Activated CD8-positive, alpha-beta memory T cell treated with anti-CD3 and anti-CD28 coated beads for 1 hour (primary cell): Measurements from ENCODE around the gene SCT.
"Not testable (repeated sequence)": the region's sequence is repeated elsewhere in the genome, so short reads cannot be mapped to it uniquely, and the experiment has no call there.

ENCODE experiments used
- DNase-seq, 2 donors: peaks; one replicate each; pipeline ENCODE4 v3.0.0-alpha.2; 2020; ENCODE audit warnings: low read depth in 1 of 2; ENCODE audit errors: extremely low read depth in 1 of 2

SCT gene, protein sequence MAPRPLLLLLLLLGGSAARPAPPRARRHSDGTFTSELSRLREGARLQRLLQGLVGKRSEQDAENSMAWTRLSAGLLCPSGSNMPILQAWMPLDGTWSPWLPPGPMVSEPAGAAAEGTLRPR

DNA sequence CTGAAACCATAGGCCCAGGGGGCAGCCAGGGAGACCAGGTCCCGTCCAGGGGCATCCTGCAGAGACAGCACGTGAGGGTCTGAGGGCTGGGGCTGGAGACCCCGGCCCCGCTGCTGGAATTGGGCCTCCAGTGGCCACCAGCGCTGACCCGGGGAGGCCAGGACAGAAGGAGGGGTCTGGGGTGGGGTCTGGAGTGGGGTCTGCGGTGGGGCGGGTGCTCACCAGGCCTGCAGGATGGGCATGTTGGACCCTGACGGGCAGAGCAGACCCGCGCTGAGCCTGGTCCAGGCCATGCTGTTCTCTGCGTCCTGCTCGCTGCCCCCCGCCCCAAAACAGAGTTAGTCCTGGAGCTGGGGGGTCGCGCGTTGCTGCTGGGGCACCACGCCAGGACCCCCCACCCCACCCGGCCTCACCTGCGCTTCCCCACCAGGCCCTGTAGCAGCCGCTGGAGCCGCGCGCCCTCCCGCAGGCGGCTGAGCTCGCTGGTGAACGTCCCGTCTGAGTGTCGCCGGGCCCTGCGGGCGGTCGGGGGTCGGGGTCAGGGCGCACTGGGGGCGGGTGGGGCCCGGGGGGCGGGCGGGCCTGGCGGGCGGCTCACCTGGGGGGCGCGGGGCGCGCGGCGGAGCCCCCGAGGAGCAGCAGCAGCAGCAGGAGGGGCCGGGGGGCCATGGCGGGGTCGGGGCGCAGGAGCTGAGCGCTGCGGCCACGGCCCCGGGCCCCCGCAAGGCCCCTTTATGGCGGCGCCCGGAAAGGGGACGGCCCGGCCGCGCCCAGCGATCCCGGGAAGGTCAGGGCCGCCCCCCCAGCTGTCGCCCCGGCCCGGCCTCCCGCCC lies at the start of gene SCT:
Gene SCT, minus strand, starts transcription at position 707 of the 833 bp plus-strand sequence. Its CDS starts 38 bp downstream, at position 669.
- no peak for DNase-seq

DNA sequence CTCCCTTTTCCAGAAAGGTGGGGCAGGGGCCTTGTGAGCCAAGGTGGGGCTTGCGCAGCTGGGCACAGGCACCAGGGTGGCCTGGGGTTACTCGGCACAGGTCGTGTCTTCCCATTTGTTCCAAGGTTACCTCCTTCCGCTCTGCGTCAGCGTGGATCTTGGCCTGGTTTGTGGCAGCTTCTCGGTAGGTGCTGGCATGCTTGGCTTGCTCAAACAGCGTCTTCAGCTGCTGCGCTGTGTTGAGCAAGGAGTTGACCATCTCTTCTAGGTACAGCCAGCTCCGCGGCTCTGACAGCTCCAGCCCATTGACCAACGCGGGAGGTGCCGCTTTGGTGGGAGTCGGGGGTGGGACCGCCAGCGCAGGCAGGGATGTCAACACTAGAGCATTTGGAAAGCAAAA lies 47.4 kb upstream of the SCT start:
- DNase-seq, result no peak

DNA sequence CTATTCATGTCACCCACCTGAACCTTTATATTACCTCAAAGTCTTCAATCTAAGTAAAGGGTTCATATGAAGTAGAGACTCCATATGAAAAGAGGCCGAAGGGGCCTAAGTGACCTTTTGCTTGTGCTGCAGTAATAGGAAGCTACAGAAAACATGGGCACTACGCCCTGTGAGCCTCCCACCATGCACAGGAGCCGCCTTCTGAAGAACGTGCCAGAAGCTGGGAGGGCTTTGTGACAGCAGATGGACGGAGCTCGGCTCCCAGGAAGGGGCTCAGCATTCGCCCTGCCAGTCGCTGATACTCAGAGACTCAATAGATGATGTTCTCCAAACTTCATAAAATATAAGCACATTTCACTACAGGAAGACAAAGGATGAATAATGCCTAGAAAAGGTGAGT lies 46.9 kb upstream of the SCT start:
- no peak for DNase-seq

DNA sequence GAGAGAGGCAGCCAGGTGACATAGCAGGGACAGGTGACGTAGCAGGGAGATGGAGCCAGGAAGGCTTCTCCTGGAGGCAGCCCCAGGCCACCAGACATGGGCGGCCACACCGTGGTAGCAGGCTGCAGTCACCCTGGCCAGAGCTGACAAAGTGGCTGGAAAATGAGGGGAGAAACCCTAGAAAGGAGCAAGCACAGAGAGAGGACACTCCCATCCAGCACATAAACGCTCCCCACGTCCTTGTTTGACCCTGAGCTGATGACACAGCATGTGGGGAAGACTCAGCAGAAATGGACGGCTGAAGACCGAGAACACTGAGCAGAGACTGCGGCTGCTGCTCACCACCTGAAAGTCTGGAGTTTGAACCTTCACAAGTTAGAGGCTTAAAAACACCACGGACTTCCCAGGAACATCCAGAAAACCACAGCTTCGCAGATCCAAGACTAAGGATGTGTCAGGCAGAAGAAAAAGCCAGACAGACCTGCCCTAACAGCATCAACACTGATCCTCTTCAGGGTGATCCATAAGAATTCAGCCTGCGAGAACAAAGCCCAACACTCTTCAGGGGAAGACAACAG lies 38.8 kb upstream of the SCT start:
- DNase-seq, result no peak

DNA sequence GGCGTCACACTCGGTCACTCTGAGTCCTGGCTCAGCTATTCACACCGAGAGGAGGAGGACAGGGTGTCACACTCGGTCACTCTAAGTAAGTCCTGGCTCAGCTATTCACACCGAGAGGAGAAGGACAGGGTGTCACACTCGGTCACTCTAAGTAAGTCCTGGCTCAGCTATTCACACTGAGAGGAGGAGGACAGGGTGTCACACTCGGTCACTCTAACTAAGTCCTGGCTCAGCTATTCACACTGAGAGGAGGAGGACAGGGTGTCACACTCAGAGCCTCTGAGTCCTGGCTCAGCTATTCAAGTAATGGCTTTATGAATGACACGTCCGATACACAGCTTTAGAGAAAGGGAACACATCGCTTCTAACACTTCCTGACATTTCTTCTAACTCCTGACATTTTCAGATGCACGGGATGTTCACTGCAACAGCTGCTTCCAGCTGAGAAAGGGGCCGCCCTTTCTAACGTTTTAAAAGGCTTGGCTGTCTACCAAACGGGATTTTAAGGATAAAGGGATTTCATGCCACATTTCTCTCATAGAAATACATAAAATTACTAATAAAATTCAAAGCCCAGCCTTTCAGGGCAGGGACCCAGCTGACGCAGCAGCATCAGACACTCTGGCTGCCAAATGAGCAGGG lies 38.2 kb upstream of the SCT start:
- no peak for DNase-seq

DNA sequence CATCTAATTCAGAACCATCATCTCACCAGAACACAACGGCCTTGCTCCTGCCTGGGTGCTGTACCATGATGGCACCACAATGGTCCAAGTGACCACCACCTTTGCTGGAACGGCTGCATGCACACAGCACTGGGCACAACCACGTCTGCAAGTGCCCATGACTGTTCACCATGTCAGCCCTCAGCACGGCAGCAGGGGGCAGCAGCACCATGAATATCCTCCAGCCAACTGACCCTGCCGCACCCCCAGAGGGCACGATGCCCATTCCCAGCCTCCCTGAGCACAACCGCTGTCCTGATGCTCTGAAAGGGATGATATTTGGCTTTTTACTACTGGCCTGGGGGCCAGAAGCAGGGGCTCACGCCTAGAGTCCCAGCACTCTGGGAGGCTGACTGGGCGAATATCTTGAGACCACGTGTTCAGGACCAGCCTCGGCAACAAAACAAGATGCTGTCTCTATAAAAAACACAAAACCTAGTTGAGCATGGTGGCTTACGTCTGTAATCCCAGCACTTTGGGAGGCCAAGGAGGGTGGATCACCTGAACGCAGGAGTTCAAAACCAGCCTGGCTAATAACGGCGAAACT lies 35.8 kb upstream of the SCT start:
- DNase-seq, result peak in 1 of 2 donors; percentile 16

DNA sequence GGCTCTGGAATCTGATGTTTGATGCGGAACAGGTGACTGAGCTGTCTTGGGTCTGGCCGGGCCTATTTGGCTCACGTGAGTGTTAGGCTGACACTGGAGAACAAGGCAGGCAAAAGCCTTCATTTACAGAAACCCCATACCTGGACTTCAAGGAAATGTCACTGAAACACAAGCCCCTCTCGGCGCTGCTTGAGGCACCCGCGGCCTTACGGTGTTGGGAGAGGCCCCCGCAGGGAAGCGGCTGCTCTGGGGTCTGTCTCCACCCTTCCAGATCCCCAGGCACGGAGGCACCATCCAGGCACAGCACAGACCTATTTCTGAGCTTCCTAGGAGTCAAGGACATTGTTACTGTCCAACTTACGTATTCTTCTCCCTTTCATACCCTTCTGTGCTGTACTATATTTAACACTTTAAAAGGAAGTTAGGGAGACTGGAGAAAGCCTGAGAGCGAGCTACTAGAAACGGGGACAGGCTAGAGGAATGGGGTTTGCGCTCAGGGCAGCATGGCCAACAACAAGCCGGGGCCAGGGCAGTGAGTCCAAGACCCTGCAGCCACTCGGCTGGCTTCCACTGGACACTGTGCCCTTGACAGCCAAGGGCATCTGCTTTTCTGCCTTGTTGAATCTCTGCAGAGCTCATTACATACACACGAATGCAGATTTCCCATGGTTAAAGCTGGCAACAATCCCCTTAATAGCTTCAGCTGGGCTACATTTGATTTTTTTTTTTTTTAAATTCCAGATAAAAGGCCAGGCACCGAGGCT lies 33.9 kb upstream of the SCT start:
- no peak for DNase-seq

DNA sequence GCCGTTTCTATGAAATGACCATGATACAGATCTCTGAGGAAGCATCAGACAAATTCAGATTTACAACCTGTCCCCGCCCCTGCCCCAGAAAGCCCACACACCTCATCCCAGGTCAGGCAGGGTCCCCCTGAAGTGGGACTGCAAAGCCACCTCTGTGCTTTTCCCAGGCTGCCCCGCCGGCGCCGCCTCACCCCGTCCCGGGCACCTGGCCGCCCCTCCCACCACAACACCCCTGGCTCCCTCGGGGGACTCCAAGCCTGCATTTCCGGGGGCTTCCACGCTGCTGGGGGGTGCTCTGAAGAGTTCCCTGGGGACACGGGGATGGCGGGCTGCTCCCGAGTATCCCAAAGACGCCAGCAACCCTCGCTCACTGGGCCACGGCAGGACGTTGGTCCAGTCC lies 33.3 kb upstream of the SCT start:
- DNase-seq, result no peak

DNA sequence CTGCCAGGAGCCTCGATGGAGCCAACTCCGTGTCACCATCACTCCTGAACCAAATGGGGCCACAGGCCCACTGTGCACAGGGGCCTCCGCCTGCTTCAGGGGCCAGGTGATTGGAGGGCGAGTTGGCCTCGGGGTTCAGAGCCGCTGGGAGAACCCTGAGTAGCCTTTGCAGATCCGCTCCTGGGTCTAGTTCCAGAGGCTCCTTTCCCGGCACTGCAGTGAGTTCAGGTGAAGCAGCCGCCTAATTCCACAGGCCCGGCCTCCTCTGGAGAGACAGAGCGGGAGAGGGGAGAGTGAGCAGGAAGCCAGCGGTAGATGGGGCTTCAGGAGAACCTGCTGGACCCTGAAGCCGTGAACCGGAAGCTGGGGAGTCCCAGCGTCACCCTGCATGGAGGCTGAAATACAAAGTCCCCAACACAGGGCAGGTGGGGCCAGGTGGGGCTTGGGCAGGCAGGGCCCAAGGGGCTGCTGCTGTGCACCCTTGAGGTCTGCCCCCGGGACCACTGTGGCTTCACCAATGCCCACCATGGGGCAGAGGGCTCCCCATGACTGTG lies 32.6 kb upstream of the SCT start:
- no peak for DNase-seq

DNA sequence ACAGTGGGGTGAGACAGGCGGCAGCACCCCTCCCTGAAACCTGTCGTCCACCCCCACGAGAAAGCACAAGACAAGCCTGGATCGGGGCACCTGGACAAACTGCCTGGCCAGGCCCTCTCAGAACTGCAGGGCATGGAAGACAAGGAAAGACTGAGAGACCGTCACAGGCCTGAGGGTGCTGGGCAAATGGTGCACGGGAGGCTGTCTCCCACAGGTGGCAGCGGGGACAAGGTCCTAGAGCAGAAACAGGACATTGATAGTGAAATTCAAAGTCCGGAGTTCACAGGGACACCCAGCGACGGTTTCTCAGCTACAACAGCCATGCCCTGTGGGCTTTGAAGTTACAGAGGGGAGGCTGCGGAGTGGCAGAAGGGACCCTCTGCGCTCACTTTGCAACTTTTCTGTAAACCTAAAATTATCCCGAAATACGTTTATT lies 30.7 kb upstream of the SCT start:
- DNase-seq, result no peak

DNA sequence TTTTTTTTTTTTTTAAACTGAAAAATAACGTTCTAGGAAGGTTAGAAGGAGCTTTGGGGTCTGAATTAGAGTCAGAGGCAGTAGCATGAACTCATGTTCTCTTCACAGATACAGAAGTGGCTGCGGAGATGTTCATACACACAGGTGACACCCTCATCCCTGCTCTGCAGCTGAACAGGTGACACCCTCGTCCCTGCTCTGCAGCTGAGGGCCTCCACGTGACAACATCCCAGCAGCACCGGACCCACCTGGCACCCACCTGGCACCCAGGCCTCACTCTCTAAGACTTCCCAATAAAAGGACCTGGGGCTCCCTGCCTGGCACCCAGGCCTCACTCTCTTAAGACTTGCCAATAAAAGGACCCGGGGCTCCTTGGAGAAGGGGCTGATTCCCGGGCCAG lies 29.9 kb upstream of the SCT start:
- no peak for DNase-seq

DNA sequence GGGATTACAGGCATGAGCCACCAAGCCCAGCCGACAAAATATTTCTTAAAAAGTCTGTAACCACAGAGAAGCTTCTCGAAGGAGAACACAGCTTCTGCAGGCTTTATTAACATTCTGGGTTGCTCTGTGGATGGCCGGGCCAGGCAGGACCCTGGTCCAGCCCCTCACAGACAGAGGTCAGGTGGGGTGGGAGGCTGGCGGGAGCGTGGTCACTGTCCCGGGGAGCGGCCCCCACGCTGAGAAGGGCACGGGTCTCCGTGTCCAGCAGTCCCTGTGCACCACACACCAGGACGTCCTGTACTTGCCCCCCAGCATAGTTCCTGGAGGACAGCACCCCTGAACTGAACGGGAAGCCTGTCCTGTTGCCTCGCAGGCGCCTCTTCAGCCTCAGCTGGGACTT lies 29.4 kb upstream of the SCT start:
- DNase-seq, result no peak

DNA sequence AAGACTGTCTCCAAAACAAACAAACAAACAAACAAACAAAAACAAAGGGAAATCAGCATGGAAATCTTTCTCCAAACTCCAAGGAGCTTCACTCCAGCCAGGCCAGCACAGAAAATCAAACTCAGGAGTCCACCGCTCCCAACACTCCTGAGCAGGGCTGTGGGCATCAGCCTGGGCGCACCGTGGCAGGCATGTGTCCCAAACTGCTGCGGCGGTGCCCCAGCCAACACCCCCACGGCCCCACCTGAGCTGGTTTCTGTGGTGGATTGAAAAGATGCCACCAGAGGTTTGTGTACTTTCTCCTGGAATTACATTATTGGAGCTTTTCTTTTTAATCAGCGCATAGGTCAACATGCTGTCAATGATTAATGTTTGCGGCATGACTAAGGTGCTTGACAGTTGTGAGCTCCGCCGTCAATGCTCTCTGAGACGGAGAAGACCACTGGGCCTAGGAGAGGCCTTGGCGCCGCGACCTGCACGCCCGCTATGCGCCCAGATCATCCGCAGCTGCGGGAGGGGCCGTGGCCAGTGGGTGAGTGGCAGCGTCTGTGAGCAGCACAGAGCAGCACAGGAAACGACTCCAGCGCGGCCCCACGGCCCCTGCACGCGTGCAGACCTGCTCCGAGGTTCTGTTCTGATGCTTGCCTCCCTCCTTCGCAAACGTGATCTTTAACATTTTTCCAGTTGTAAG lies 28.2 kb upstream of the SCT start:
- DNase-seq, result no peak

DNA sequence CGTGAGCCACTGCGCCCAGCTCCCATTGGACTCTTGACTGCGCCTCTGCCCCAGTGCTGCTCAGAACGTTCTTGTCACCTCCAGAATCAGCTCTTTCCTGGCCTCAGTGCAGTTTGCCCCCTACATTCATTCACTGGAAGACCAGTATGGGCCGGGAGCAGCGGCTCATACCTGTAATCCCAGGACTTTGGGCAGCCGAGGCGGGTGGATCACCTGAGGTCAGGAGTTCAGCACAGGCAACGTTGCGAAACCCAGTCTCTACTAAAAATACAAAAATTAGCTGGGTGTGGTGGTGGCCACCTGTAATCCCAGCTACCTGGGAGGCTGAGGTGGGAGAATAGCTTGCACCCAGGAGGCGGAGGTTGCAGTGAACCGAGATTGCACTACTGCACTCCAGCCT lies 27.5 kb upstream of the SCT start:
- not testable (repeated sequence) for DNase-seq

DNA sequence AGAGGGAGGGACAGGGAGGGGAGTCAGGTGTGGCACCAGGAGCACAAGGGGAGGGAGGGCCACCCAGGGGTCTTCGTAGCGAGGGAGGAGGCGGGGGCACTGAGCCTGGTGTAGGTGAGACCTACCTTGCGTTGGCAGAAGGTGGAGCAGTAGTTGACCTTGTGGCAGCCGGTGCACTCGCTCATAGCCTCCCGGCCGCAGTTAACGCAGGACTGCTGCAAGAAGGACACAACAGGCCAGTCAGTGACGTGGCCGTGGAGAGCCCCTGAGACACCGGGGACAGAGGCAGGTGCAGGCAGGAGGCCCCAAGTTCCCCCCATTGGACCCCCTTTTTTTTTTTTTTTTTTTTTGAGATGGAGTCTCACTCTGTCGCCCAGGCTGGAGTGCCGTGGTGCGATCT lies 26.9 kb upstream of the SCT start:
- DNase-seq, result no peak

DNA sequence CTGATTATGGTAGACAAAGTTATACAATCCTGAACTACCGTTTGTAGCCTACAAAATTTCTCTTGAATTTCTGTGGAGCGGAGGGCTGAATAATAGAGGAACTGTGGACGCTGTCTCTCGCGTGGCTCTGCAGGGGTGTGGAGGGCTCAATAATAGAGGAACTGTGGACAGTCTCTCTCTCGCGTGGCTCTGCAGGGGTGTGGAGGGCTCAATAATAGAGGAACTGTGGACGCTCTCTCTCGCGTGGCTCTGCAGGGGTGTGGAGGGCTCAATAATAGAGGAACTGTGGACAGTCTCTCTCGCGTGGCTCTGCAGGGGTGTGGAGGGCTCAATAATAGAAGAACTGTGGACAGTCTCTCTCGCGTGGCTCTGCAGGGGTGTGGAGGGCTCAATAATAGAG lies 26.2 kb upstream of the SCT start:
- not testable (repeated sequence) for DNase-seq

DNA sequence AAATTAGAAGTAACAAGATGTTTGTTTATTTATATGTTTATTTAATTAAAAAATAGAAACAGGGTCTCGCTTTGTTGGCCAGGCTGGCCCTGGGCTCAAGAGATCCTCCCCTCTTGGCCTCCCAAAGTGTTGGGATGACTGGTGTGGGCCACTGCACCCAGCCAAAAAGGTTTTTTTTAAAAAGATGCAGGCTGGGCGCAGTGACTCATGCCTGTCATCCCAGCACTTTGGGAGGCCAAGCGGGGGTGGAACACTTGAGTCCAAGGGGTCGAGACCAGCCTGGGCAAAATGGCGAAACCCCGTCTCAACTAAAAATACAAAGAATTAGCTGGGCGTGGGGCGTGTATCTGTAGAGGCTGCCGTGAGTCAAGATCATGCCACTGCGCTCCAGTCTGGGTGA lies 23.5 kb upstream of the SCT start:
- no peak for DNase-seq

DNA sequence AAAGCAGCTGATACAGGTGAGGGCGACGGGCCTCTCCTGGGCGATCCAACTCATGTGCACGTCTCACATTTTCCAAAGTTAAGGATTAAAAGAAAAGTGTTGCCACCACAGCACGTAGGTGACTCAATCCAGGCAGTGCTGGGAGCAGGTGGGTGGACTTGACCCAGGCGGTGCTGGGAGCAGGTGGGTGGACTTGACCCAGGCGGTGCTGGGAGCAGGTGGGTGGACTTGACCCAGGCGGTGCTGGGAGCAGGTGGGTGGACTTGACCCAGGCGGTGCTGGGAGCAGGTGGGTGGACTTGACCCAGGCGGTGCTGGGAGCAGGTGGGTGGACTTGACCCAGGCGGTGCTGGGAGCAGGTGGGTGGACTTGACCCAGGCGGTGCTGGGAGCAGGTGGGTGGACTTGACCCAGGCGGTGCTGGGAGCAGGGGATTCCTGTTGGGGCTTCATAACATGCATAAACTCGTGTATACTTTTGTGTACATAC lies 20.7 kb upstream of the SCT start:
- DNase-seq, result not testable (repeated sequence)

DNA sequence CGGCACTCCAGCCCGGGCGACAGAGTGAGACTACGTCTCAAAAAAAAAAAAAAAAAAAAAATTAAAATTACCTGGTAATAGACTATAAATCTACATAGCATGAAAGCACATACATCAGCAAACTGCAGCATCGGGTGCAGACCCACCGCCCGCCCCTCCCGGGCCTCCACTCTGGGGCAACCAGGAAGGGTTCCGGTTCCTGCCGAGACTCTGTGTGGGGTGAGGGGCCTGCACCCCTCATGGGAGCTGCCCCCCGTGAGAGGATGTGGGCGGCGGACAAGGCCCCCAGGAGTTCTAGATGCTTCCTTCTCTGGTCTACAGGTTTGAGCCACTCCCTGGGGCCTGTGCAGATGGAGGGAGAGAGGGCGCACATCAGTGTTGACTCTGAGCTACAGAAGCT lies 19.2 kb upstream of the SCT start:
- no peak for DNase-seq

DNA sequence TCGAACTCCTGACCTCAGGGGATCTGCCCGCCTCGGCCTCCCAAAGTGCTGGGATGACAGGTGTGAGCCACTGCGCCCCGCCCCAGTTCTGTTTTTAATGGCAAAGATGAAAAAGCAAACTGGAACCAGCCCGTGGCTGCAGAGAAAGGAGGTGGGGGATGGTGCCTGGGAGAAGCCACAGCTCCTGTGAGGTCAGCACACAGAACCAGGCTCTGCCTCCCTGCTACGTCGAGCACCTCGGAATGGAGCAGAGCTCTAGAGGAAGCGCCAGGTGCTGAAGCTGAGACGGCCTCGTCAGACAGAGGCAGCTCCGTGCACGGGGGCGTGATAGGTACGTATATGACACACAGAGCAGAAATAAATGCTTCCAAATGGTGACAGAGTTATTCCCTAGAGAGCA lies 18.6 kb upstream of the SCT start:
- DNase-seq, result no peak
